Epithelial cell of proximal tubule (primary cell): Measurements from ENCODE around the gene IGDCC3. TPM values are rescaled to one million over a fixed set of nuclear protein-coding genes. Genes with fewer than 3 reads are reported as not detected.

Experiments used
- DNase-seq: peaks from one replicate; pipeline ENCODE4 v3.0.0-alpha.2; 2011; ENCODE audit warnings: low read depth
- H3K4me3 ChIP-seq: 2 replicates; pipeline ENCODE4 v1.5.1; 2011; ENCODE audit warnings: low read depth, mild to moderate bottlenecking, low read length
- total RNA-seq: library from RNA; depleted of rRNA; stranded (reverse); fragments of >200 nt; gene quantifications from 2 replicates; pipeline ENCODE4 v1.2.3, GENCODE V29; 2015
- TF ChIP-seq, protein P1 (sequence below): conservative IDR thresholded peaks from 2 replicates; pipeline ENCODE4 v1.5.1; 2012; ENCODE audit warnings: low read depth, mild to moderate bottlenecking, low read length

Gene IGDCC3
- total RNA-seq, 1 donor from 2014 or later, result not detected

DNA sequence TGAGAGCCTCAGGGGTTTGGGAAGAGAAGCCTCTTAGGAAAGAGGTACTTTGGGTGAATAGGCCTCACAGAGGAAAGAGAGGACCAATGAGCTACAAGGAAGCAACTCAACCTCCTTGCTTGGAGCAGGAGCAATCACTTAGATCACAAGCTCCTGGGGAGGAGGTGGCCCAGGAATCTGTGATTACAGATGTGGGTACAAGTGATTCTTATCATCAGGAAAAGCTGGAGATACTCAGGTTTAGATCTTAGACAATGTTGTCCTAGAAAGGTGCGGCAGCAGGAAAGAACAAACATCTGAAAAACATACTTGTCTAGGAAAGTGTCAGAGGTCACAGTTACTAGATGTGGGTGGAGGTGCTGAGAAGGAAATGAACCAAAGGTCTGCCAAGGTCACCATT lies 99.3 kb downstream of the IGDCC3 start:
- no peak for DNase-seq
- TF ChIP-seq, protein P1, sequence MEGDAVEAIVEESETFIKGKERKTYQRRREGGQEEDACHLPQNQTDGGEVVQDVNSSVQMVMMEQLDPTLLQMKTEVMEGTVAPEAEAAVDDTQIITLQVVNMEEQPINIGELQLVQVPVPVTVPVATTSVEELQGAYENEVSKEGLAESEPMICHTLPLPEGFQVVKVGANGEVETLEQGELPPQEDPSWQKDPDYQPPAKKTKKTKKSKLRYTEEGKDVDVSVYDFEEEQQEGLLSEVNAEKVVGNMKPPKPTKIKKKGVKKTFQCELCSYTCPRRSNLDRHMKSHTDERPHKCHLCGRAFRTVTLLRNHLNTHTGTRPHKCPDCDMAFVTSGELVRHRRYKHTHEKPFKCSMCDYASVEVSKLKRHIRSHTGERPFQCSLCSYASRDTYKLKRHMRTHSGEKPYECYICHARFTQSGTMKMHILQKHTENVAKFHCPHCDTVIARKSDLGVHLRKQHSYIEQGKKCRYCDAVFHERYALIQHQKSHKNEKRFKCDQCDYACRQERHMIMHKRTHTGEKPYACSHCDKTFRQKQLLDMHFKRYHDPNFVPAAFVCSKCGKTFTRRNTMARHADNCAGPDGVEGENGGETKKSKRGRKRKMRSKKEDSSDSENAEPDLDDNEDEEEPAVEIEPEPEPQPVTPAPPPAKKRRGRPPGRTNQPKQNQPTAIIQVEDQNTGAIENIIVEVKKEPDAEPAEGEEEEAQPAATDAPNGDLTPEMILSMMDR, result no peak
- no peak overlapping the region for H3K4me3 ChIP-seq

Other genes starting within 250 kb of the IGDCC3 start
- gene PDCD7, start 244.2 kb downstream of the IGDCC3 start, total RNA-seq, result 24.6 and 26.3 TPM in 2 replicates
- 20.0 and 24.3 TPM in 2 replicates for gene CLPX, start 192.7 kb downstream of the IGDCC3 start, total RNA-seq
- gene CILP, start 166.5 kb downstream of the IGDCC3 start, total RNA-seq, result not detected in 2 replicates
- gene PARP16, start 91.1 kb downstream of the IGDCC3 start, total RNA-seq, result 3.5 and 7.9 TPM in 2 replicates
- gene RNU5A-1, start 82.0 kb downstream of the IGDCC3 start, total RNA-seq, result not detected in 2 replicates
- not detected in 2 replicates for gene RNU5B-1, start 73.3 kb downstream of the IGDCC3 start, total RNA-seq
- 4.0 and 6.5 TPM in 2 replicates for gene IGDCC4, start 44.9 kb upstream of the IGDCC3 start, total RNA-seq
- gene DPP8, start 139.7 kb upstream of the IGDCC3 start, total RNA-seq, result 17.2 and 25.7 TPM in 2 replicates
- 127 and 157 TPM in 2 replicates for gene HACD3, start 152.5 kb upstream of the IGDCC3 start, total RNA-seq
- 40.9 and 41.6 TPM in 2 replicates for gene INTS14, start 233.1 kb upstream of the IGDCC3 start, total RNA-seq
- gene SLC24A1, start 243.9 kb upstream of the IGDCC3 start, total RNA-seq, result 7.2 and 8.9 TPM in 2 replicates